Endometrium (tissue), 2 donors: ENCODE measurements around the gene SHISA8.
"Not testable (repeated sequence)": the region's sequence is repeated elsewhere in the genome, so short reads cannot be mapped to it uniquely, and the experiment has no call there.

Experiments used
- FAIRE-seq: peaks from 2 replicates; lab custom pipeline; 2012; peaks lifted over from hg19 to GRCh38; lab: Jason Lieb, UNC
- donor health status: control.
- donor health status: control.

SHISA8 gene

DNA sequence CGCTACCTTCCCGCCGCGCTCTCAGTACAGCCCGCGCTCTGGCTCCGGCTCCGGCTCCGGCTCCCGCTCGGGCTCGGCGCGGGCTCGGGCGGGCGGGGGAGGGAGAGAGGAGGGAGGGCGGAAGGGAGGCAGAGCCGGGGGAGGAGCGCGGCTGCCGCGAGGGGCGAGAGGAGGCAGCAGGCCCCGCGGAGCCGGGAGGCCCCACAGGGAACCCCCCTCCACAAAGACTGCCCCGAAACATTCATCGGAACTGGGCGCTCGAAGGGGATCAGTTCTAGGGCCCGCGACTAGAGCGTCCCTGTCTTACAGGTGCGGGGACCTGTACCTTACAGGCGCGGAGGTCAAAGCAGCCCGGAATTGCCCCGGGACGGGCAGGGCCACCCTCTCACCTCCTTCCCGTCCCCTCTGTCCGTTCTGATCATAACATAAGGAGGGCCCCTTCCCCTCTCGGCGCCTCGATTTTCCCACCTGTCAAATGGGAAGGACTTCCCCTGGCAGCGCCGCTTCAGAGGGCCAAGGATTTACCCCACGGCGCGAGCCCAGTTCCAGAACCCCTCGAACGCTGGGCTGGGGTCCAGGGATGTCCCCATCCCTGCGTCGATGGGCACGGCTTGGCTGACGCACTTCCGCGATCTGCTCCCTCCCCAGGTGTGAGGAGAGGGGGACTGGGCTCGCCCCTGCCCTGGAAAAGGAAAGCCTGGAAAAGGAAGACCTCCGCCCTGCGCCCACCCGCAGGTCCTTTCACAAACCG lies at the start of gene SHISA8:
TSS of gene SHISA8 (minus strand) at position 40 of the 751 bp plus-strand sequence. CDS start 407 bp downstream, outside the sequence.
- FAIRE-seq = no peak

DNA sequence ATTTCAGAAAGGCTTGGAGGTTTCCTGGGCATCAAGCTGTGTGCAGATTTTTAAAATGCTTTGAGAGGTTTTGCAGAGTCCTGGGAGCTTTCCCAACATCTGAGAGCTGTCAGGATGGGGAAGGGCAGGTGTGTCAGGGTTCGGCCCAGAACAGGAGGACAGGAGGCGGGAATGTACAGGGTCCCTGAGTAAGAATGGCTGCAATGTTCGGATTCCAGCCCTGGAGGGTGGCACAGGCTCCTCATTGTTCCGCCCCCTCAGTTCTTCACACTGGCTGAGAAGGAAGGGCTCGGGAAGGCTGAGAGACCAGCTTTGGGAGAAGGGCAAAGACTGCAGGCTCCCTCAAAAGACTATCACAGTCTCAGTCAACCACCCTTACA lies 49.2 kb upstream of the SHISA8 start:
- no peak for FAIRE-seq

DNA sequence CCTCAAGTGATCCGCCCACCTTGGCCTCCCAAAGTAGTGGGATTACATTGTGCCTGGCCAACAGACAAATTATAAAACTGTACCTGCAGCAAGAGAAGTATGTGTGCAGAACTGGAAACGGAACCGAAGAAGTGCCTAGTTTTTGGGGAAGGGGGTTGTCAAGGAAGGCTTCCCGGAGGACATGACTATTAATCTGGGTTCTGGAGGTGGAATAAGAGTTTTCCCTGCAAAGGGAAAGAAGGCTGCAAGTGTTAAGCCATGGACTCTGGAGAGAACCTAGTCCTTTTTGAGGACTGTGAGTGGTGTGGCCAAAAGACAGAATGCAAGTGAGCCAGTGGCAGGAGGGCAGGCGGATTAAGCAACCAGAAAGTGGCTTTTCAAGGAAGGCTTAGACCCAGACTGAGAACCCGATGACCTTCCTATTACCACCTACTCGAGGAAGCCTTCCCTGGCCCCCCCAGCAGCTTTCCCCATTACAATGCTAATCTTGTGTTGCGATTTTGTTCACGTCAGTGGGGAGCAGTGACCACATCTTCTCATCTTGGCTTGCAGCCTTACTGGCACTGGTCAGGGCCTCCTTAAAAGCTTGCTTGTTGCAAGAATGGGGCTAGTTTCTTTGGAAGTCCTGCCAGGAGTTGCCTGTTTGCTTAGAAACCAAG lies 48.7 kb upstream of the SHISA8 start:
- no peak for FAIRE-seq

DNA sequence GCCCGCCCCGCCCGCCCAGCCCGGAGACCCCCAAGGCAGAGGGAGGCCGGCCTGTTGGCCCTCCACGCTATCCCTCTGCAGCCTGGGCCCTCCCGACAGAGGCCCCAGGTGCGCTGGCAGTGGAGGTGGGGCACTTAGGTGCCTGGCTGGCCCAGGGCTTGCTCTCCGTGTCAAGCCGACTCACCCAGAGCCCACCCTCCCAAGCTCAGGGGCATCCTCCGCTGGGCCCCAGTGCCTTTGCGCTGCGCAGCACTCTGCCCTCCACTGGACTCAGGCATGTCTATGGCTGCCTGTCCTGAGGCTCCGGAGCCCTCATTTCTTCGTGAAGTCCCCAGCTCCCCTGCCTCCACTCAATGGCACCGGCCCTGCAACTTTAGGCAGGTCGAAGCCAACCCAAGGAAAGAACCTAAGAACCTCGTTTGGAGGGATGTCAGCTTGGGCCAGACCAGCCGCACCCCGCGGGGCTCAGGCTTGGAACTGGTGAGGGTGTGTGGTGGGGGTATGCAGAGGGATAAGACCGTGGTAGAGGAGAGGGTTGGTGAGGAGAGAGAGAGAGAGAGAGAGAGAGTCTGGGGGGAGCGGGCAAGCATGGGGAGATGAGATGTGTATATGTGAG lies 43.2 kb upstream of the SHISA8 start:
- no peak for FAIRE-seq

DNA sequence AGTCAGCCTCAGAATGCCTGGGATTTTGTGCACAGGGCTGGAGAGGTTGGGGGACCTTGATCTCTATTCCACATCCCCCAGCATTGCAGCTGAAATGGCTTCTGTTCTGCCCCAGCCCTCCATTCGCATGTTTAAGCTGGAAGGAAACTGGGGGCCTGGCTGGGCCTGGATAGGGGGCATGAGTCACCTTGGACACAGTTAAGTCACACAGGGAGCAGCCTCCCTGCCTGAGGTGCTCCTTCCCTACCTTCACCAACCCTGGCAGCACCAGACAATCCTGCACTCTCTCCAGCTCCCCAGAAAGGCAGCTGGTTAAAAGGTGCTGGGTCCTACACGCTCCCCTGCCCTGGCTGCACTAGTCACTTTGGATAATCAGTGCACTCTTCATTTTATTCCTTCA lies 37.8 kb upstream of the SHISA8 start:
- no peak for FAIRE-seq

DNA sequence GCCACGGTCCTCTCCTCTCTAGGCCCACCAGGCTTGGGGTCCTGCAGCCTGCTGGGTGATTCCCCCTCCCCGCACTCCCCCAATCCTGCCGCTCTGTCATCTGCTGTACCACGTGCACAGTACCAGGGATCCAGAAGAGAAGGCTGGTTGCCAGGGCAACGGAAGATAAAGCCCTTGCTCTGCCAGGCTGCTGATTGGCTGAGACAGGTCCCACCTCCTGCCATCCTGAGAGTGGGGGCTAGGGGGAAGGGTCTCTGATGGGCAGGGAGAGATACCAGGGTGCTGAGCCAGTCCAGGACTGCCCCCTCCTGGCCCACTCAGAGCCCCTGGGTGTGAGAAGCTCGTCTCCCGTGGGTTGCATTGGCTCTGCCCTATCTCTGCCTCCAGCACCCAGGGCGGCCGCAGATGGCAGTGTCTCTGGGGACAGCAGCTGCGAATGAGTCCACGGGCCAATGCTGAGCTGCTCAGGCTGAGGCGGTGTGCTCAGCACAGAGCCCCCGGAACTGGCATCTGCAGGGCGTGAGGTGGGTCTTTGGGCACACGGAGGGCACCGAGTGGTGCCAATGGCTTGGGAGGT lies 37.1 kb upstream of the SHISA8 start, which contains the start of gene SMIM45:
TSS of gene SMIM45 (plus strand) at position 253 of the 577 bp plus-strand sequence.
- no peak for FAIRE-seq

DNA sequence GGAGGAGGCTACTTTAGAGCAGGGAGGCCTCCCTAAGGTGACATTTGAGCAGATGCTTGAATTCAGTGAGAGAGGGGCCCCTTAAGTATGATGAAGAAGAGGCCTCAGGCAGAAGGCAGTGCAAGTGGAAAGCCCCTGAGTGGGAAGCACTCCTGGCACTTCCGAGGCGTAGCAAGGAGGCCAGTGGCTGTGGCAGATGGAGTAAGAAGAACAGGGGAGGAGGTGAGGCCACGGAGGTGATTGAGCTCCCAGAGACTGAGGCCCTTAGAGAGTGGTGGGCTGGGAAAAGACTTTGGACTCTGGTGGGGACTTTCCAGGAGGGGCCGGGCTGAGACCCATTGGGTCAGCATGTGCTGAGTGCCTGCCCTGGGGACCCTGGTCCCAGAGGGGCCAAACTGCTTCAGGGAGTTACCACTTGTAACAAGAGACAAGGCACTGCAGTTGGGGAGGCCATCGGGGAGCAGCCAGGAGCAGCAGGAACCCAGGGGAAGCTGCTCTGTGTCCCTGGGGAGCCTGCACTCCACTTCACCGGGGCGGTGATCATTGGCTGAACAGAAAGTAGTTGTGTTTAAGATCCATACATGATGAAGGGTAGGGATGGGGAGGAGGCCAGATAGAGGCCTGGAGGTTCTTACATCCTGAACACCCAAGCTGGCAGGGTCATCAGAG lies 34.6 kb upstream of the SHISA8 start:
- no peak for FAIRE-seq

DNA sequence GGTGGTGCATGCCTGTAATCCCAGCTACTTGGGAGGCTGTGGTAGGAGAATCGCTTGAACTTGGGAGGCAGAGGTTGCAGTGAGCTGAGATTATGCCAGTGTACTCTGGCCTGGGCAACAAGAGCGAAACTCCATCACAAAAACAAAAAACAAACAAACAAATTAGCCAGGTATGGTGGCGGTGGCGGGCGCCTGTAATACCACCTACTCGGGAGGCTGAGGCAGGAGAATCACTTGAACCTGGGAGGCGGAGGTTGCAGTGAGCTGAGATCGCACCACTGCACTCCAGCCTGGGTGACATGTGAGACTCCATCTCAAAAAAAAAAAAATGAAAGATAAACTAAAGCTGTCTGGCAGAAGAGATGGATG lies 34.0 kb upstream of the SHISA8 start:
- not testable (repeated sequence) for FAIRE-seq

DNA sequence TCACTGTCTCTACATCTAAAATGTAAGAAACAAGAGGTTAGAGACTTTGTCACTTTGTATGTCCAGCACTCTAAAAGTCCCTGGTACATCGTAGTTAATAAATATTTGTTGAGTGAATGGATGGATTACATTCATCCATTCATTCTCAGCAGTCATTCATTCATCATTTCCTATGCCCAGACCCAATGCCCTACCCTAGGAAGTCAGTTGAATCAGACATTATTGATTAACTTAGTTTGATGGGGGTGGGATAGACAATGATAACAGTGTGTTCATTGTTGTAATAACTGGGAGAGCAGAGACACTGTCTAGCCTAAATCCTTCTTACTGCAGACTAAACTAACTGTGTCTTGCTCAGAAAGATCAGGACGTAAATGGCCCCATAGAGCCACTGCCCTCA lies 33.3 kb upstream of the SHISA8 start:
- FAIRE-seq = no peak

DNA sequence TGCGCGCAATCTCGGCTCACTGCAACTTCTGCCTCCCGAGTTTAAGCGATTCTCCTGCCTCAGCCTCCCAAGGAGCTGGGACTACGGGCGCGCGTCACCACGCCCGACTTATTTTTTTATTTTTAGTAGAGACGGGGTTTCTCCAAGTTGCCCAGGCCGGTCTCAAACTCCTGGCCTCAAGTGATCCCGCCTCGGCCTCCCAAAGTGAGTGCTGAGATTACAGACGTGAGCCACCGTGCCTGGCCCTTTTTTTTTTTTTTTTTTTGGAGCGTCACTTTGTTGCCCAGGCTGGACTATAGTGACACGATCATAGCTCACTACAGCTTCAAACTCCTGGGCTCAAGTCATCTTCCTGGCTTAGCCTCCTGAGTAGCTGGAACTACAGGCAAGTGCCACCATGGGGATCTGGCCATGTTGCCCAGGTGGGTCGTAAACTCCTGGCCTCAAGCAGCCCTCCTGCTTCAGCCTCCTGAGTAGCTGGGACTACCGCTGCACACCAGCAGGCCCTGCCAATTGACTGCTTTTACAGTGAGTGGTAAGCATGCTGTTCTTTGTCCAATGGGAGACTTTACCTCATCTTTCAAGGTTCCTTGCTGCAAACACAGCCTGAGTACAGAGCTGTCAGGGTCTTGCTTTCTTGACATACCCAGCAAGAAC lies 32.7 kb upstream of the SHISA8 start:
- no peak for FAIRE-seq

DNA sequence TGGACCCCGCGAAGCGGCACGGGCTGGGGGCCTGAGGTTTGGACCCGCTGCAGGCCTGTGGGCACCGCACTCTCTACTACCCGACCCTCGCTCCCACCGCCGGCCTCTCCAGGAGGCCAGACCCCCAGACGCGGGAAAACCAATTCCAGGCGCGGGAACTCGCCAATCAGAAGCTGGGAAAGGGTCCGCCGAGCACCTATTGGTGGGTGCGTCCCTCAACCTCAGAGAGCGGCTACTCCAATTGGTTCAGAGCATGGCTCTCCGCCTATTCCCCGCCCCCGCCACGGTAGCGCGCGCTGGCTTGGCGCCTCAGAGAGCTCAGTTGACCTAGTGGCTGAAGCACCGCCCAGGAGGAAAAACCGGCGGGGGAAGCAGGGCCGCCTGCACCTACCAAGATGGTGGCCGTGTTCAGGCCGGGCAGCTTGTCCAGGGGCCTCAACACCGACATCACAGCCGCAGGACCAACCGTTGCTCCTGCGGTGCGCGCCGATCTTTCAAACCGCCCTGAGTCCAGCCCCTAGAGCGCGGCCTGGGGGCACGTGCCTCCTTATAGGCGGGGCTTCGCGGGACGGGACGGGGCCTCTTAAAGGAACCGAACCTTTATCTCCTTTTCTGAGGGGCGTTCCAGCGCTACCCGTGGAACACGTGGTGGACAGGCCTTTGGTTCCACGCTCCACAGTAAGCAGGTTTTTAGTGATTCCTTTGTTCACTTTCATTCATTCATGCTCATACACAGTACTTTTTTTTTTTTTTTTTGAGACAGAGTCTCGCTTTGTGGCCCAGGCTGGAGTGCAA lies 32.0 kb upstream of the SHISA8 start, which contains the start of gene CENPM:
TSS of gene CENPM (minus strand) at position 524 of the 795 bp plus-strand sequence. CDS start at position 448, 76 bp downstream.
- FAIRE-seq = peak; percentile 83

DNA sequence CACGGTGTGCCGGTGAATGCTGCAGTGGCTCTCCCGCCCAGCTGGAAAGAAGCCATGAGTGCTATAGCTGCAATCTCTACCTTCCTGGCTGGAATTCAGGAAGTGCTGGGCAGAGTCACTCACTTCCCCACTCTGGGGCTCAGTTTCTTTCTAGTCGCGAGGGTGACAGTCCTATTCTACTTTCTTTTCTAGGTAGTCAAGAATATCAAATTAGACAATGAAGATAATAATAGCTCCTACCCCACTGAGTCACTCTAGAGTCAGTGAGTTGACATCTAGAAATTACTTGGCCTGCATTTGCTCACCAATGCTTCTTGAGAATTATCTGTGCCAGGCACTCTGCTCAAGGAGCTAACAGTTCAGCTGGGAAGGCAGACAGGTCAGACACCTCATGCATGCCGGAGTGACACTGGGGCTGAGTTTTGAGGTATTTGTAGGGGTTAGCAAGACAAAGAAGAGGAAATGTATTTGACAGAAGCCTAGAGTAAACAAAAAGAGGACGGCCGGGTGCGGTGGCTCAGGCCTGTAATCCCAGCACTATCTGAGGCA lies 28.9 kb upstream of the SHISA8 start:
- FAIRE-seq = no peak

DNA sequence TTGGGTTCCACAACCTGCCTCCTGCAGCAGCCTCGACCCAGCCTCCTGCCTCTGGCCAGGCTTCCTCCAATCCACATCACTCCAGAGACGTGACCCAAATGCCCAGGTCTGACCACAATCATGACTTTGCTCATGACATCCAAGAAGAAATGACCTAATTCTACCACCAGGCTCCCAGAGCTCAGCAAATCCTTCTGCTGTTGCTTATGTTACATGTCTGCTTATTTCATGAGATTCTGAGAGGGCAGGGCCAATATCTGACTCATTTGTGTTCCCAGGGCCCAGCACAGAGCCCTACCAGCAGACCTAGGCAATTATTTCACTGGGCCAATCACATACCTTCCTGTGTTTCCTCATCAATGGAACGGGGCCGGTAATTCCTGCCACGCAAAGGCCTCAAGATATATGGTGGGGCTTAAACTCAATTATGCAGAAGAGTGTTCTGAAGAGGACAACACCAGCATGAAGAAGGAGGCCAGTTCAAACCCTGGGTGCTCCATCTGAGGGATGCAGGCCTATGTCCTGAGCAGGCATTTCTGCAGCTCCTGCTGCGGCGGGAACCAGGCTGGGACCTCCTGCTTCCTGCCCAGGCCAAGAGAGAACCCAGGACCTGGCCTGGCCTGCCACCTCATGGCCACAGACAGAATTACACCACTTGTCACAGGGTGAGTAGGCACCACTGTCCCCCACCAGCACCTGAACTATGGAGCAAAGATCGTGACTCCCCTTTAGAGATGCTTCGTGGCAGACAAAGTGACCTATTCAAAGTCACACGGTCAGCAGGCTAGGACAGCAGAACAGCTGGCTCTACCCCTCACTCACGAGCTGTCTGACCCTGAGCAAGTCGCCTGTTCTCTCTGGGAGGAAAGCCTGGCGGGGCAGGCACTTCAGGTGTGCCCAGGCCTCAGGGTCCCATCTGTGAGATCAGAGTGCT lies 26.2 kb upstream of the SHISA8 start:
- peak; percentile 54 for FAIRE-seq

DNA sequence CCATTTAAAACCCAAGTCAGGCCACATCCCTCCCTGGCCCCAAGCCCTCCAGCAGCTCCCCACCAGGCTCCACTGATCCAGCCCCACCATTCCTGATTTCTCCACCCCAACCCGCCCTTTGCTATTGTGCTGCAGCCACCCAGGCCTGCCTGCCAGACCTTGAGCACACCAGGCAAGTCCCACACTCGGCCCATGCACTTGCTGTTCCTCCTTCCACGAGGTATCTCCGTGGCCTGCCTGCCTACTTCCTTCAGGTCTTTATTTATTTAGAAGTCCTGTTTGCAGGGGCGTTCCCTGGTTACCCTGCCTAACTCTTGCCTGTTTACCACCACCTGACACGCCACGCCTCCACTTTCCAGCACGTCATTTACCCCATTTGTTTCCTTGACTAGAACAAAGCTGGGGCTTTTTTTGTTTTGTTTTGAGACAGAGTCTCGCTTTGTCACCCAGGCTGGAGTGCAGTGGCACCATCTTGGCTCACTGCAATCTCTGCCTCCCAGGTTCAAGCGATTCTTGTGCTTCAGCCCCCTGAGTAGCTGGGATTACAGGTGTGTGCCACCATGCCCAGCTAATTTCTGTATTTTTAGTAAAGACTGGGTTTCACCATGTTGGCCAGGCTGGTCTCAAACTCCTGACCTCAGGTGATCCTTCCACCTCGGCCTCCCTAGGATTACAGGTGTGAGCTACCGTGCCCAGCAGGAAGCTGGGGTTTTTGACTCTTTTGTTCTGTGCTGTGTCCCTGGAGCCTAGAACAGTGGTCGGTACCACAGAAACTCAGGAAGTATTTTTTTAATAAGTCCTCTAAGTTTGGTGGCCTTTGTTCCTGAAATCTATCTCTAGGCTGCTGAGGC lies 25.3 kb upstream of the SHISA8 start:
- FAIRE-seq = no peak

DNA sequence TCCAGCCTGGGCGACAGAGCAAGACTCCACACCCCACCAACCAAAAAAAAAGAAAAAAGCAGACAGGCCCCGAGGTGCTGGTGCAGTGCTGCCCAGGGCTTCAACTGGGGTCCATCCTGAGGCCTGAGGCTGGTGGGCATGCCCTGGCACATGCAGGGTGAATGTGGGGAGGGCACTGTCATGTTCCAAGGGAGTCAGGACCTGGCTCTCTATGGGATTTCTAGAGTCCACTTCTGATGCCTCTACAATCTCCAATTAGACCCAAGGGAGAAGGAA lies 22.0 kb upstream of the SHISA8 start:
- FAIRE-seq = no peak

DNA sequence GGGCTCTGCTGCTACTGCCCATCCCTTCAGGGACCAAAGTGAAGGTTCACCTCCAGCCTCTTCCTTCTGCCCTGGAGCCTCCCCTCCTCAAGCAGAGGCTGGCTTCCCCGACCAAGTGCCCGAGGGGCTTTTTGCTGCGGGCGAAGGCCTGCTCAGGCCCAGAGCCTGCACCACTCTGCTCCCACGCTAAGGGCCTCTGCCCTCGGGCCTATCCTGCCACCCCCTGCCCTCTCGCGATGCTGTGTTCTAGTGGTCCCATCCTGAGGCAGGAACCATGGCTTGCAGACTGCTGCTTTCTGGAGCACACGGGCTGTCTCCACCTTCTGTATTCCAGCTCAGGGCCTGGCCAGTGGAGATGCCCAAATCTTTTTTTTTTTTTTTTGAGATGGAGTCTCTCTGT lies 20.6 kb upstream of the SHISA8 start:
- FAIRE-seq = no peak

DNA sequence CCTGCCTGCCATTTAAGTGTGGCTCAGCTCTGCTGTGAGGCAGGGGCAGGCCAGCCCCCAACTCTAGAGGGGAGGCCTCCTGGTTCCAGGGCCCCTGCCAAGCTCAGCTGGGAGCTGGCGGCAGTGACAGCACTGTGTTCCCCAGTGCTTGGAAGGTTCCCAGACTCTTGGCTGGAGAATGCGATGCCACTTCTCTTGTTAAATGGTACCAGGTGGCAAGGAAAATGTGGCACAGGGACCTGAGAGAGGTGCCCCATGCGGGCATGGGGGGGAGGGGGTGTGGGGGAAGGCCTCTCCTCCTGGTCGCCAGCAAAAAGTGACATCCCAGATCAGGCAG lies 20.1 kb upstream of the SHISA8 start:
- FAIRE-seq = no peak

DNA sequence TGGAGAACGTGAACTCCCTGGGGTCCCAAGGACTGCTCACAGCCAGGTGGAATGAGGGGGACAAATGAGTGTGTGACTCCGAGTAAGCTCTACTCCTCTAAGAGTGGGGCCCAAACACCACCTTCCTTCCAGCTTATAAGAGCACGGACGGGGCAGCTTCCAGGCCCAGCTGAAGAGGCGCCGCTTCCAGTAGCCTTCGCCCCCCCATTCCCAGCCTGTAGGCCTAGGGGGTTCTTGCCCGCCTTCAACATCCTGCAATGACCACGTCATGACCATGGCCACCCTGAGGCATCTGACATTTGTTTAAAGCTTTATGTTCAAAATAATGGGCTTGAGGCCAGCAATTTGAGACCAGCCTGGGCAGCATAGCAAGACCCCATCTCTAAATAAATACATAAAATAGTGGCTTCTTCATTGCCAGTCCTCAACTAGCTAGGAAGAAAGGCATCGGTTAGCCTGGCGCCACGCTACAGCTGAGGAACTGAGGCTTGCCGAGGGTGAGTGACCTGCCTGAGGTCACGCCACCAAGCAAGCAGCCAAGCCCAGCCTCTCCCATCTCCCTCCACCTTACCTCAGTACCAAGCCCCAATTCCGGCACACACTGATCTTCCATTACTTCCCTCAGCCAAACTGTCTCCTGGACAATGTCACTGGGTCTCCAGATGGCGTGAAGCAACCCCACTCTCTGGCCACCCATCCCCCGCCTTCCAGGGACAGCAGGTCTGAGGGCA lies 19.6 kb upstream of the SHISA8 start:
- no peak for FAIRE-seq
